Right forelimb (tissue), 1 donor: ENCODE results near the gene PYGB.

ENCODE experiments used
- DNase-seq: peaks from one replicate; pipeline ENCODE4 v3.0.0-alpha.2; 2018

Gene PYGB

GRCh38 chr20:25247956-25248785 lies at the start of gene PYGB:
Gene PYGB (plus strand): TSS chr20:25248085. CDS start chr20:25248179, 94 bp downstream.
- peak; percentile 90 for DNase-seq

GRCh38 chr20:25198663-25199383 lies 49.1 kb upstream of the PYGB start:
- DNase-seq, result no peak

- no peak for DNase-seq
These were observed 48.2 kb upstream of the PYGB start for GRCh38 chr20:25199473-25200260.

GRCh38 chr20:25203089-25203488 lies 44.8 kb upstream of the PYGB start:
- DNase-seq, result no peak

- DNase-seq, result no peak
These were observed 44.0 kb upstream of the PYGB start for GRCh38 chr20:25203871-25204320.

- DNase-seq, result no peak
These were observed 43.2 kb upstream of the PYGB start for GRCh38 chr20:25204550-25205276.

- DNase-seq, result no peak
These were observed 42.4 kb upstream of the PYGB start for GRCh38 chr20:25205277-25206062.

GRCh38 chr20:25206063-25206403 lies 41.9 kb upstream of the PYGB start:
- no peak for DNase-seq

- DNase-seq, result no peak
These were observed 41.3 kb upstream of the PYGB start for GRCh38 chr20:25206548-25206947.

- DNase-seq, result no peak
These were observed 40.5 kb upstream of the PYGB start for GRCh38 chr20:25207149-25207959.

- no peak for DNase-seq
These were observed 39.8 kb upstream of the PYGB start for GRCh38 chr20:25207960-25208534.

GRCh38 chr20:25209400-25209799 lies 38.5 kb upstream of the PYGB start:
- DNase-seq, result no peak

- DNase-seq, result no peak
These were observed 38.0 kb upstream of the PYGB start for GRCh38 chr20:25209911-25210310.

- DNase-seq, result no peak
These were observed 36.6 kb upstream of the PYGB start for GRCh38 chr20:25211273-25211672.

GRCh38 chr20:25212242-25212641 lies 35.6 kb upstream of the PYGB start:
- DNase-seq, result no peak

GRCh38 chr20:25213566-25214425 lies 34.1 kb upstream of the PYGB start:
- no peak for DNase-seq

- no peak for DNase-seq
These were observed 33.5 kb upstream of the PYGB start for GRCh38 chr20:25214426-25214790.

GRCh38 chr20:25214819-25215218 lies 33.1 kb upstream of the PYGB start:
- no peak for DNase-seq

GRCh38 chr20:25215521-25215920 lies 32.4 kb upstream of the PYGB start:
- no peak for DNase-seq
